Trophoblast cell (in vitro differentiated cells and primary cell): ENCODE data around the gene TBC1D5.

Experiments used
- DNase-seq, 2 donors: peaks; one replicate each; pipeline ENCODE4 v3.0.0-alpha.2; 2016
- H2AFZ ChIP-seq: 2 replicates; pipeline ENCODE4 v1.6.1; 2013; ENCODE audit warnings: low read length, moderate library complexity, mild to moderate bottlenecking; ENCODE audit not compliant: insufficient read depth, poor library complexity
- H2AK5ac ChIP-seq: 2 replicates; pipeline ENCODE4 v1.6.1; 2013; ENCODE audit warnings: mild to moderate bottlenecking, low read length
- H2BK120ac ChIP-seq: 2 replicates; pipeline ENCODE4 v1.6.1; 2013; ENCODE audit warnings: low read length, mild to moderate bottlenecking, moderate library complexity; ENCODE audit not compliant: insufficient read depth, poor library complexity
- H2BK12ac ChIP-seq: 2 replicates; pipeline ENCODE4 v1.6.1; 2013; ENCODE audit warnings: mild to moderate bottlenecking, low read length, moderate library complexity
- H2BK5ac ChIP-seq: 2 replicates; pipeline ENCODE4 v1.6.1; 2013; ENCODE audit warnings: low read length, low read depth, moderate library complexity, mild to moderate bottlenecking; ENCODE audit not compliant: poor library complexity
- H3K14ac ChIP-seq: 2 replicates; pipeline ENCODE4 v1.6.1; 2013; ENCODE audit warnings: mild to moderate bottlenecking, low read length
- H3K18ac ChIP-seq: 2 replicates; pipeline ENCODE4 v1.6.1; 2013; ENCODE audit warnings: mild to moderate bottlenecking, low read length
- H3K23ac ChIP-seq: 2 replicates; pipeline ENCODE4 v1.6.1; 2013; ENCODE audit warnings: low read length
- H3K27ac ChIP-seq: 2 replicates; pipeline ENCODE4 v1.5.1; 2013; ENCODE audit warnings: low read depth, mild to moderate bottlenecking, inconsistent platforms, low read length, moderate library complexity
- H3K27me3 ChIP-seq: 2 replicates; pipeline ENCODE4 v1.6.1; 2013; ENCODE audit warnings: inconsistent platforms, mild to moderate bottlenecking, low read length, moderate library complexity; ENCODE audit not compliant: insufficient read depth
- H3K36me3 ChIP-seq, 2 experiments: 1 replicate in 1 of 2; 2 replicates in 1 of 2; pipeline ENCODE4 v1.6.1; 2013; ENCODE audit warnings: low read length in 2 of 2, mild to moderate bottlenecking in 2 of 2, moderate library complexity in 1 of 2; ENCODE audit not compliant: insufficient read depth in 2 of 2, control insufficient read depth in 1 of 2
- H3K4ac ChIP-seq: 2 replicates; pipeline ENCODE4 v1.6.1; 2013; ENCODE audit warnings: low read depth, mild to moderate bottlenecking, low read length, moderate library complexity
- H3K4me1 ChIP-seq, 2 experiments: 1 replicate in 1 of 2; 2 replicates in 1 of 2; pipeline ENCODE4 v1.6.1; 2013; ENCODE audit warnings: low read length in 2 of 2, mild to moderate bottlenecking in 2 of 2, moderate library complexity in 1 of 2; ENCODE audit not compliant: insufficient read depth in 2 of 2, control insufficient read depth in 1 of 2
- H3K4me2 ChIP-seq: 2 replicates; pipeline ENCODE4 v1.6.1; 2013; ENCODE audit warnings: inconsistent platforms, mild to moderate bottlenecking, low read length, moderate library complexity
- H3K4me3 ChIP-seq: 2 replicates; pipeline ENCODE4 v1.5.1; 2013; ENCODE audit warnings: mild to moderate bottlenecking, low read depth, low read length, inconsistent platforms
- H3K79me1 ChIP-seq: one replicate; pipeline ENCODE4 v1.6.1; 2013; ENCODE audit warnings: low read length
- H3K79me2 ChIP-seq: 2 replicates; pipeline ENCODE4 v1.6.1; 2013; ENCODE audit warnings: low read length, mild to moderate bottlenecking; ENCODE audit not compliant: control insufficient read depth, insufficient read depth, poor library complexity
- H3K9ac ChIP-seq: 2 replicates; pipeline ENCODE4 v1.6.1; 2013; ENCODE audit warnings: mild to moderate bottlenecking, low read length
- H3K9me3 ChIP-seq: 2 replicates; pipeline ENCODE4 v1.6.1; 2013; ENCODE audit warnings: low read depth, mild to moderate bottlenecking, control low read depth, inconsistent platforms, low read length; ENCODE audit not compliant: insufficient read depth
- H4K12ac ChIP-seq: 2 replicates; pipeline ENCODE4 v1.6.1; 2013; ENCODE audit warnings: low read depth, mild to moderate bottlenecking, low read length, moderate library complexity
- H4K8ac ChIP-seq: 2 replicates; pipeline ENCODE4 v1.6.1; 2013; ENCODE audit warnings: low read depth, mild to moderate bottlenecking, low read length, moderate library complexity
- H4K91ac ChIP-seq: one replicate; pipeline ENCODE4 v1.6.1; 2013; ENCODE audit warnings: low read depth, mild to moderate bottlenecking, low read length, moderate library complexity
- WGBS: extraction: QIAGEN DNeasy Blood & Tissue Kit; methylation state at CpG from one replicate; pipeline ENCODE4 v1.1.7; 2013; ENCODE audit warnings: missing lambda C conversion rate; ENCODE audit not compliant: insufficient read length, insufficient coverage; ENCODE audit errors: extremely low coverage; 5-methylcytosine and 5-hydroxymethylcytosine counted together

TBC1D5 gene

GRCh38 chr3:17670749-17671148 is 71.7 kb downstream of the TBC1D5 start:
- H4K12ac ChIP-seq, result no peak overlapping the region
- no peak overlapping the region for H3K23ac ChIP-seq
- no peak overlapping the region for H2BK120ac ChIP-seq
- no peak overlapping the region for H3K4me3 ChIP-seq
- no peak overlapping the region for H3K9ac ChIP-seq
- H3K18ac ChIP-seq, result no peak overlapping the region
- no peaks in the 10 kb centered on the region for H3K9me3 ChIP-seq
- WGBS, result 100% methylated on average over 1 of the region's 3 CpGs
- no peak overlapping the region for H3K4ac ChIP-seq
- H4K91ac ChIP-seq, result no peak overlapping the region
- H3K4me2 ChIP-seq, result no peak overlapping the region
- no peaks in the 10 kb centered on the region for H3K79me2 ChIP-seq
- DNase-seq, result no peak
- no peaks in the 10 kb centered on the region for H3K4me1 ChIP-seq
- H3K27me3 ChIP-seq, result no peaks in the 10 kb centered on the region
- H2BK12ac ChIP-seq, result no peak overlapping the region
- no peaks in the 10 kb centered on the region for H3K36me3 ChIP-seq
- no peak overlapping the region for H3K27ac ChIP-seq
- no peak overlapping the region for H4K8ac ChIP-seq
- no peak overlapping the region for H2BK5ac ChIP-seq
- no peak overlapping the region for H2AK5ac ChIP-seq
- no peak overlapping the region for H3K14ac ChIP-seq
- H3K79me1 ChIP-seq, result no peaks in the 10 kb centered on the region
- no peak overlapping the region for H2AFZ ChIP-seq

DNA sequence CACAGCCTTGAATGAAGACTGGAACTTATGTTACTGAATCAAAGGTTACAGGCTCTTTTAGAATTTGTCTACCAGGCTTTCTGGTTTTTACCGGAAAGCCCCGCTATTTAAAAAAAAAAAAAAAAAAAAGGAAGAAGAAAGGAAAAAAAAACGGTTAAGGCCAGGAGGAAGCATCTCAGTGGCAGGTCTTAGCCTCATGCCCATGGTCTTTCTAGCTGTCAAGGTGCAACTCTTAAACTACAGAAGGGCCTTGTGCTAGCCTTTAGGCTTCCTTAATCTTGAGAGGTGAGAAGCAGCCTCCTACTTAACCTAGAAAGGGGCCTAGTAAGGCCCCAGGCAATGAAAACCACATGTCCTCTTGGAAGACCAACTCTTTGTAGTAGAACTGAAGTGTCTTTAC is 77.5 kb downstream of the TBC1D5 start:
- Histone ChIP-seq H4K12ac (no peak overlapping the region), H3K79me2 (no peaks in the 10 kb centered on the region), H3K27me3 (no peaks in the 10 kb centered on the region), H2AFZ (no peak overlapping the region), H3K23ac (no peak overlapping the region), H3K4me2 (no peak overlapping the region), H2AK5ac (no peak overlapping the region), H3K18ac (no peak overlapping the region), H2BK120ac (no peak overlapping the region), H4K91ac (no peak overlapping the region), H3K36me3 (no peaks in the 10 kb centered on the region), H3K79me1 (no peaks in the 10 kb centered on the region), H3K4me1 (no peaks in the 10 kb centered on the region), H2BK5ac (no peak overlapping the region), H3K27ac (no peak overlapping the region), H3K4me3 (no peak overlapping the region), H3K9me3 (no peaks in the 10 kb centered on the region), H3K9ac (no peak overlapping the region), H4K8ac (no peak overlapping the region), H2BK12ac (no peak overlapping the region), H3K14ac (no peak overlapping the region), H3K4ac (no peak overlapping the region)
- WGBS, result no CpG with 5 or more reads among the region's 3 CpGs
- peak in 1 of 2 donors; percentile 12 for DNase-seq

- H3K36me3 ChIP-seq, result no peaks in the 10 kb centered on the region
- no peak overlapping the region for H3K9ac ChIP-seq
- no peak overlapping the region for H2BK5ac ChIP-seq
- H2BK120ac ChIP-seq, result no peak overlapping the region
- no peak overlapping the region for H3K4me2 ChIP-seq
- no peaks in the 10 kb centered on the region for H3K79me2 ChIP-seq
- H3K4me3 ChIP-seq, result no peak overlapping the region
- H3K27me3 ChIP-seq, result no peaks in the 10 kb centered on the region
- no peaks in the 10 kb centered on the region for H3K79me1 ChIP-seq
- DNase-seq, result no peak
- H2BK12ac ChIP-seq, result no peak overlapping the region
- H4K12ac ChIP-seq, result no peak overlapping the region
- H2AK5ac ChIP-seq, result no peak overlapping the region
- H4K91ac ChIP-seq, result no peak overlapping the region
- no peak overlapping the region for H2AFZ ChIP-seq
- WGBS, result no CpG with 5 or more reads among the region's 1 CpG
- H3K14ac ChIP-seq, result no peak overlapping the region
- H3K4ac ChIP-seq, result no peak overlapping the region
- H3K18ac ChIP-seq, result no peak overlapping the region
- no peak overlapping the region for H3K23ac ChIP-seq
- no peaks in the 10 kb centered on the region for H3K9me3 ChIP-seq
- H4K8ac ChIP-seq, result no peak overlapping the region
- no peak overlapping the region for H3K27ac ChIP-seq
- H3K4me1 ChIP-seq, result no peaks in the 10 kb centered on the region
Measured at GRCh38 chr3:17656264-17656663, 86.2 kb downstream of the TBC1D5 start.

GRCh38 chr3:17655743-17656142 is 86.7 kb downstream of the TBC1D5 start:
- H3K4me1 ChIP-seq, result no peaks in the 10 kb centered on the region
- H2BK120ac ChIP-seq, result no peak overlapping the region
- DNase-seq, result no peak
- H3K27me3 ChIP-seq, result no peaks in the 10 kb centered on the region
- H3K4ac ChIP-seq, result no peak overlapping the region
- no peak overlapping the region for H3K14ac ChIP-seq
- no peak overlapping the region for H2BK12ac ChIP-seq
- H3K23ac ChIP-seq, result no peak overlapping the region
- H3K79me2 ChIP-seq, result no peaks in the 10 kb centered on the region
- H3K36me3 ChIP-seq, result no peaks in the 10 kb centered on the region
- H4K91ac ChIP-seq, result no peak overlapping the region
- no peak overlapping the region for H4K12ac ChIP-seq
- H3K9ac ChIP-seq, result no peak overlapping the region
- WGBS, result no CpG with 5 or more reads among the region's 2 CpGs
- no peak overlapping the region for H2BK5ac ChIP-seq
- H2AFZ ChIP-seq, result no peak overlapping the region
- no peak overlapping the region for H3K18ac ChIP-seq
- no peak overlapping the region for H3K27ac ChIP-seq
- no peak overlapping the region for H3K4me2 ChIP-seq
- no peaks in the 10 kb centered on the region for H3K9me3 ChIP-seq
- H3K79me1 ChIP-seq, result no peaks in the 10 kb centered on the region
- H2AK5ac ChIP-seq, result no peak overlapping the region
- H3K4me3 ChIP-seq, result no peak overlapping the region
- no peak overlapping the region for H4K8ac ChIP-seq
